ENCODE data around the gene SEPTIN14. TPM values are rescaled to one million over a fixed set of nuclear protein-coding genes. Genes with fewer than 3 reads are reported as not detected.
"Not testable (repeated sequence)": the region's sequence is repeated elsewhere in the genome, so short reads cannot be mapped to it uniquely, and the experiment has no call there.

SEPTIN14 gene
- total RNA-seq, 1 donor from 2014 or later: not detected

DNA sequence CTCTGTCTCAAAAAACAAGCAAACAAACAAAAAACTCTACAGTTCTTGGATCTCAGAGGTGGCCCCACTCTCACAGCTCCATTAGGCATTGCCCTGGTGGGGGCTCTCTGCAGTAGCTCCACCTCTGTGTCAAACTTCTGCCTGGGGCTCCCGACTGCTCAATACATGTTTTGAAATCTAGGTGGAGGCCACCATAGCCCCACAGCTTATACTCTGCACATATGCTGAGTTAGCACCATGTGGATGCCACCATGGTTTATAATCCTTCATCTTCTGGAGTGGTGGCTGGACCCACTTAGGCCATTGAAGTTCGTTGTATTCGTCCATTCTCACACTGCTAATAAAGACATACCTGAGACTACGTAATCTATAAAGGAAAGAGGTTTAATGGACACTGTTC lies 78.4 kb downstream of the SEPTIN14 start:
- no peak for DNase-seq

- no peak for DNase-seq
These were observed 83.9 kb downstream of the SEPTIN14 start for GRCh38 chr7:55778631-55779030.

DNA sequence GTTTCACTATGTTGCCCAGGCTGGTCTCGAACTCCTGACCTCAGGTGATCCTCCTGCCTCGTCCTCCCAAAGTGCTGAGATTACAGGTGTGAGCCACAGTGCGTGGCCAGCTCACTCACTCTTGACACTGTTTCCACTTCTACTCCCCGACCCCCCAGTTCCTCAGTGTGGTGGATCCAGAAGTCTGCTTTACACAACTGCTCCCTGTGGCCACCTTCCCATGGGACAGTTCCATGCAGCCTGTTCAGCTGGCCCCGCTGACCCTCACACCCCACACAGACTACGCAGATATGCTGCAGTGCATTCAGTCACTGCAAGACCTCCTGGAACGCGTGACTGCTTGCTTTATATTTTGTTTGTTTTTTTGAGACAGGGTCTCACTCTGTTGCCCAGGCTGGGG lies 86.4 kb downstream of the SEPTIN14 start:
- DNase-seq: no peak

GRCh38 chr7:55775051-55775420 lies 87.5 kb downstream of the SEPTIN14 start:
- DNase-seq: no peak

- no peak for DNase-seq
These were observed 88.1 kb downstream of the SEPTIN14 start for GRCh38 chr7:55774327-55775050.

DNA sequence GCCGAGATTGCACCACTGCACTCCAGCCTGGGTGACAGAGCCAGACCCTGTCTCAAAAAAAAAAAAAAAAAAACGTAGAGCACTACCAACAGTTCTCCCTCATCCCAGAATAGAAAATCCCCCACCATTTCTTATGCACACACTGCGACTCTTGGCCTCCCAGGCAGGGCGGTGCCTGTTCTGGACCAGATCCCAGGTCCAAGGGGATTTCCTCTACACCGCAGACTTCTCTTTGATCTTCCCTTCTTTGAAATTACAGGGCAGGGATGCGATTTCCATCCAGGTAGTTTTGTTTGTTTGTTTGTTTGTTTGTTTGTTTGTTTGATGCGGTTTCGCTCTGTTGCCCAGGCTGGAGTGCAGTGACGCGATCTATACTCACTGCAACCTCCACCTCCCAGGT lies 91.8 kb downstream of the SEPTIN14 start:
- no peak for DNase-seq

- not testable (repeated sequence) for DNase-seq
These were observed 109.2 kb downstream of the SEPTIN14 start for GRCh38 chr7:55753274-55753862.

GRCh38 chr7:55744706-55745105 lies 117.8 kb downstream of the SEPTIN14 start:
- DNase-seq: peak; percentile 1

Other genes starting within 250 kb of the SEPTIN14 start
- gene ZNF713, start 24.7 kb upstream of the SEPTIN14 start, total RNA-seq: 3.4 and 4.1 TPM in 2 replicates
- gene MRPS17, start 89.1 kb upstream of the SEPTIN14 start, total RNA-seq: 11.8 and 17.7 TPM in 2 replicates
- gene NIPSNAP2, start 101.8 kb upstream of the SEPTIN14 start, total RNA-seq: 37.3 and 43.8 TPM in 2 replicates
- 42.4 and 45.1 TPM in 2 replicates for gene PSPH, start 188.7 kb upstream of the SEPTIN14 start, total RNA-seq
- gene CCT6A, start 189.0 kb upstream of the SEPTIN14 start, total RNA-seq: 201 and 240 TPM in 2 replicates
- 193 and 206 TPM in 2 replicates for gene SUMF2, start 201.5 kb upstream of the SEPTIN14 start, total RNA-seq
- gene PHKG1, start 230.2 kb upstream of the SEPTIN14 start, total RNA-seq: 0.34 and 0.60 TPM in 2 replicates
- 216 and 387 TPM in 2 replicates for gene CHCHD2, start 243.7 kb upstream of the SEPTIN14 start, total RNA-seq

Measured in dermis blood vessel endothelial cell (primary cell).